LoVo (cell line): ENCODE data around the gene TMEM163.

ENCODE experiments used
- DNase-seq: peaks from one replicate; pipeline ENCODE4 v3.0.0-alpha.2; 2016; ENCODE audit warnings: low spot score

The TMEM163 gene

DNA sequence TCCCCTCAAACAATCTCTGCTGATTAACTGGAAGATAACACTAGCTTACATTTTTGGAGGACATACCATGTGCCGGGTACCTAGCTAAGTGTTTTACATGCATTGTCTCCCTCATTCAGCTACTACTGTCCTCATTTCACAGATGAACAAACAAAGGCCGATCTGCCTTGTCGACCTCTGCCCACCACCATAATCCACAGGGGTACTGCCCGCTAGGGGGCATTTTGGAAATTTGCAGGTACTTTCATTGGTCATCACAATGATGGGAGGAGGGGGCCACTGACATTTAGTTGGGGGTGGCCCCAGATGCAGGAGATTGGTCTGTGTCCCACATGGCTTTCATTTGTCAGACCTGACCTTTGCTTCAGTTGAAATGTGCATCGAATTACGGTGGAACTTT, 3.9 kb upstream of the TMEM163 start:
- DNase-seq, result no peak

DNA sequence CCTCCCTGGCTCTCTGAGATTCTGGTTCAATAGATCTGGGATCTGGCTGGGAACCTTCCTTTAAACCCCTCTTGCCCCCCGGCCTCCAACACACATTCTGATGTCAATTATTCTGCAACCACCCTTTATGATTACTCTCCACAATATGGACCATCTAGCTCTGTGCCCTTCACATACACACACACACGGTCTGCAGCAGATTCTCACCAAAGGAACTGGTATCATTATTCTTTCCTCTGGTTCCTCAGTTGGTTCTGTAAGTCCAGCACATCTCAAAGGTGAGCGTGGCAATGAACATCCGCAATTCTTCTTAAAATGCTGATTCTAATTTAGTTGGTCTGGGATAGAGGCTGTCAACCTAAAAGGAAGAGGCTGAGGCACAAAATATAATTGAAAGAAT, 2.8 kb upstream of the TMEM163 start:
- DNase-seq, result no peak

DNA sequence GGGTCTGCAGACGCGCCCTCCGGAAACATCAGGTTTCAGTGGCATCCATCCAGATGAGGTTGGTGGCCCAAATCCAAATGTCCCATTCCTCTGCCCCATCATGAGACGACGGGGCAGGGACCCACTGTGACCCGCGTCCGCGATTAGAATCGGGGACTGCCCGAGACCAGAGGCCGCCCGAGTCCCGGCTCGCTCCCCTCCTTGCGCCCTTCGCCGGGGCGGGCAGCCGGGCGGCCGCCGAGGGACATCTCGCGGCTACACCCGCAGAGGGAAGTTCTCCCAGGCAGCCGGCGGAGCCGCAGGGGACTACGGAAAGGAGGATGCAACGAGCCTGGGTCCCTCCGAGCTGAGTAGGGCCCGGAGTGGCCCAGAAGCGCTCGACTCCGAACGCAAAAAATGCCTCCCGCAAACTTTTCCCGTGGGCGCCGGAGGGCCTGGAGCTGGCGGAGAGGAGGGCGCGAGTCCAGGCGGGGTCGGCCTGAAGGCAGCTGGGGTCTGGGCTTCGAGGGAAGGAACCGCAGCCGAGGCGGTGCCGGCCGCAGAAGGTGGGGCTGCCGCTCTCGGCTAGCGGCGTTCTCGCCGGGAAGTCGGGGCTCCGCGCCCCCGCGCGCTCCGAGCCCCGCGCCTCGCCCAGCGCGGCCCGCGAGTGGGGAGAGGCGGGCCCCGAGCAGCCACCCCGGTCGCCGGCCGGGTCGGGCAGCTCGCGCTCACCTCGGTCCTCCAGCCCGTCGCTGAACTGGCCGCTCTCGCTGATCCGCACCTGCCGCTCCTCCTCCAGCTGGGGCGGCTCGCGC, 580 bp downstream of the TMEM163 start:
- no peak for DNase-seq

DNA sequence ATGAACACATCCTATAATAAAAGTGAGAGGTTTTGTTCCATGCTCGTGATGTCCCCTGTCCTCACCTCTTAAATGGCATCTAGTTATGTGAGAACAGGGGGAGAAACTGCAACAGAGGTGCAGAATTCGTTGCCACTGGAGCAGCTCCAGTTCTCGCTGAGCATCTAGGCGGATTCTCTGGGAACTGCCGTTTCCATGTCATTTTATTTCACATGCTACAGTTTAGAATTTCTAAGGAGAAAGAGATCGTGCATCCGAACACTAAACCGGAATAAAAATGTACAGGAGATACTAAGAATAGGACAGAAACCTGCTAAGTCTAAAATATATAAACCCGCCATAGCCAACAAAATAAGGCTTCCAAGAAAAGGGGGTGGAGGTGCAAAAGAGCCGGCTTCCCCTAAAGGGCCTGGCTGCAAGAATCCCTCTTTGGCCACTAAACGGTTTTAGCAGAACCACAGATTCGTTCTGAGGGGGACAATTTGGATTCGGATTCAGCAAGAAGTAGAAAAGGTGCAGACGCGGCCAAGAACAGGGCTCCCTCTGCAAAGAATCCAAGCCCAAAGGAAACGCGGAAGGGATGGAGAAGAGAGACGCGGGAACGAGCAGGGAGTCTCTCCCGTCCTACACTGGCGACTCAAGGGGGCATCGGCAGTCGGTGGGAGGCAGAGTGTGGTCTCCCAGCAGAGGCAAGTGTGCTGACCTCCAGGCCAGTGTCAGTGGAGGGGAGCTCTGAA, 1.3 kb downstream of the TMEM163 start:
- DNase-seq, result no peak

DNA sequence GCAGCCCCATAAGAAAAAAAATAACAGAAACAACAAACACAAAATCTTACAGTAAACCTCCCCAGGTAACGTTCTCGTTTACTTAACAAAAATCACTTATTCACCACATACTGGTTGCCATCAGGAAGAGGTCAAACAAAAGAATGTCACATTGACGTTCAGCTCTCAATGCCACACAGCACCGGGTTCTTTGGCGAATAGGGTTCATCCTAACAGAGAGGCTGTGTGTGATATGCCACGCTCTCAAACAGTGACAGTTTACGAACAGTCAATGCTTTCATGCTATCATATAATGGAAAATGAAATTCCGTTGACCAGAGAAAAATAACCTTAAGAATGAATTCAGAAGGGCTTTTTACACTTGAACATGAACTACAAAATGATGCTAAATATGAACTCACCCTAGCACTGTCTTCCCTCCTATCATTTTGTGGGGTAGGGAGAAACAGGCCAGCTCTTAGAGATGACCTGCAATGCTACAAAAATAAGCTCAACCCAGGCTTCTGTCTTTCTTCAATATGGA, 2.0 kb downstream of the TMEM163 start:
- no peak for DNase-seq

DNA sequence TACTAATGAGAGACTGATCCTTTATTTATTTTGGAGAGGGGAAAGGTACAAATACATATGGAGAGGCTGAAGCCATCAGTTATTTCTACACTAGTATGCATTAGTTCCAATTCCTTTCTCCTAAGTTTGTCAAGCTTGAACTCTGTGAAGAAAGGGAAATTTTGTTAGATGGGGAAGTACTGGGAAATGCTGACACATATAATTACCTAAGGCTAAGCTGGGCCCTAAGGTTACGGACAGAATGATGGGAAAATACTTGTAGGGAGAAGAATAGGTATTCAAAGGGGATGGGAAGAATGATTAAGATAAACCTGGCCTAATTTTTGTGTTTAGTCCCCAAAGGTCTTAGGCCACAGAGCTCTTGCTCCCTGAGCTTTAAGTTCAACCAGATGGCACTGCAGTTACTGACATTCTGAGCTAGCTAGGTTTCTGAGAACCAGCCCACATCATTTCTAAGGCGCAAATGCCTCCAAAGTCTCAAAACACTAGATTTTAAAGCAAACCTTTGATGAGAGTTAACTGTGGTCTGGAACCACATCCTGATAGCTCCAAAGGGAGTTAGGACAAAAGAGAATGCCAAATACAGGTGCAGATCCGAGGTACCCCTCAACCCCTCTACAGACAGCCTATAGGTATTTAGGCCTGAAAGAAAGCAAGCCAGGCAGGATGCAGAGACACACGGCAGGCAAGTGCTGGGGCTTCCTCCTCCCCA, 2.7 kb downstream of the TMEM163 start:
- DNase-seq, result no peak

DNA sequence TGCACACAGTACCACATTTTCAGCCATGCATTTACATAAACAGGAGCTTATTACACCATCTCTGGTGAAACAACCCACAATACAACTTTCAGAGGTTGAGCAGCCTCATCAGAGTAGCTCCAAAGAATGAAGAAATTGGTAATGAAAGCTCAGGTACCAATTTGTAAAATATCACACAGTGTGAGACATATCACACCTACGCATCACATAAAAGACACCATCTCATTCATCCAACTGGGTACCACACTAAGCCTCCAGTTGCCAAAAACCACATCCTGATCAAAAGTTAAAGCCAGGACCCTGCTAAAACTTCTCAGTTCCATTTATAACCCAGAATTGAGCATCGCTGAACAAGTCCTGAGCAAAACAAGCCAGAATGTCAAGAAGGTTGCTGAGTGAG, 4.6 kb downstream of the TMEM163 start:
- DNase-seq, result no peak

DNA sequence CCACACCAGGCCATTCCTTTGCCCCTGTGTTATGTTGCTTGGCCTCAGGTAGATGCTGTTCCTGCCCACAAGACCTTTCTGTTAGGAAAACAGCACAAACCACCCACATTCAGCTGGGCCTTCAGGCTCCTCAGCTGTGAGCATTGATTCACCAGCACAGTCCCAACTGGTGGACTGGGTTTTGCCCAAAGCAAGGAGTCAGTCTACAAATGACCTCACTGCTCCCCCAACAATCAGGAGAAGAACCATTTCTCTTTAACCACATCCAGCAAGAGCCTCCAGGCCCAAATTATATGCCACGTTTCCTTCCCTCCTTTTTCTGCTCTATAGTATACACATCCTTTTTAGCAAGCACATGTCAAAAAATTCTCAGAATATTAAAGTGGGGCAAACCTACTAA, 5.2 kb downstream of the TMEM163 start:
- DNase-seq, result no peak

DNA sequence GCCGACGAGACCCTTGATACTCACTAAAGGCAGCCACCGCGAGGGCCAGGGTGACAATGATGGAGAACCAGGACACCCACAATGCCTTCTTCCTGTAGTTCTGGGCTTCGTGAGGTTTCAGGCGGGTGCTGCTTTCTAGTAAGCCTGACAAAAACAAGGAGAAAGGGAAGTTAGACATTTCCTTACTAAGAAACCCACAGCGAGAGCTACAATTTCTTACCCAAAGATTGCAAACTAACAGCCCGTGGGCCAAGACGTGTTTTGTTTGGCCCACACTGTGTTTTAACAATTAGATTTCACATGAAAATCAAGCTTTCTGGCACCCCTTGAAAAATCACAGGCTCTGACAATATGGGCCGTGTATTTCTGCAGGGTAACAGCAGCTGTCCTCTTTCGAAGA, 5.6 kb downstream of the TMEM163 start:
- no peak for DNase-seq

DNA sequence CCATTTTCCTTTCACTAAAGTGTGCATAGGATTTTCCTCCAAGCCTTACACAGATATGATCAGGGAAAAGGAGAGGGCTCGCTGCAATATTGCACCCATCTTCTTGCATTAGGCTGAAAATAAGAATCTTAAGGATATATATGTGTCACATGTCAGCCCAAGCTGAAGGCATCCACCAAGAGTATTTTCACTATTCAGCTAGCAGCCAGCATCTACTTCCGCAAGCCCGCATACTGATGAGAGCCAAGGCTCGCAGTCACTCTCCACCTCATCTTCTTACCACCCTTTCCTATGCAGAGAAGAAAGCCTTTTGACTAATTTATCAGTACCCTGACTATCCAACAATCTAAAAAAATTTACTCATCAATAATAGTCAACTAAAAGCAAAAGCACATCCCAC, 6.1 kb downstream of the TMEM163 start:
- no peak for DNase-seq

DNA sequence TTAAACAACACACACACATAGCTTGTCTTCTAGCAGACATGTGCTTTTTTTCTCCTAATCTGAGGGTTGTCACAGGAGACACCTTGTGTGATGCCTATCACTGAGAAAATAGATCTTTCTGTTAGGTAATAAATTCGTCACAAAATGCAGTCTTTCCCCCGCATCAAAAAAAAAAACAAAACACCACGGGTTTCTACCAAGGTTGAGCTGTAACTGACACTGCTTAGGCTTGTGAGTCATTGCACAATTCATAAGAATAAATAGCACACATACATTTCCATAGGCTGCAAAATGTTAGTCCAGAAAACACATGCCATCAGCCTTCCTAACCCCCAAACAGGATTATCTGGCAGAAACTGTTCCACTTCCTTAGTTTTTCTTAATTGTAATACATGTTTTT, 6.5 kb downstream of the TMEM163 start:
- DNase-seq, result no peak

DNA sequence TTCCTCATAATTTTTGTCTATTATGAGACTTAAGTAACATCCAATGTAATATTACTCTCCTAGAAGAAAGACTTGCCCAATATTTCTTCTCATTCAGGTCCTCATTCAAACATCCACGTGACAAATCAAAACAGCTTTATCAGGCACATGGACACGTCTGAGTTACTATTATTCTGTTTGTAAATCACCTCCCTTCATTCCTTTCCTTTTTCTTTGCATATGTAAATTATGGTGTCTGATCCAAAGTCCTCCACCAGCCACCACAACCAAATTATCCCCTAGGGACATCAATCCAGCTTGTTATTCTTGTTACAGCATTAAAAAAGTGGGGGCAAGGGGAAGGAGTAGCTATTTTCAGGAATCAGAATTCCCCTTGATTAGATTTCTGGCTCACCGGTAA, 7.1 kb downstream of the TMEM163 start:
- no peak for DNase-seq

DNA sequence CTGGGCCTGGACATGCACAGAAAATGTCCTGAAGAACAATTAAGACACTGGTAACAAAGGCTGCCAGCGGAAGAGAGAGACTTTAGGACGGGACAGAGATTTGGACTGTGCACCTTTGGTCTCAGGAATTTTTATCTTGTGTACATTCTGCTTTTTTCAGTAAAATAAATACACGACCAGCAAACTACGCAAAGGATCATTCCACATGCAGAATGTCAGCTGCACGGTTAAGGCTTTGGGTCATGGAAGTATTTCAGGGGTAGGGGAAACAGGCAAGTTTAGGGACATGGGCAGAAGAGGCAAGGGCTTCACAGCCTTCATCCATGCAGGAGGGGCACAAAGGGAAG, 11.5 kb downstream of the TMEM163 start:
- no peak for DNase-seq

DNA sequence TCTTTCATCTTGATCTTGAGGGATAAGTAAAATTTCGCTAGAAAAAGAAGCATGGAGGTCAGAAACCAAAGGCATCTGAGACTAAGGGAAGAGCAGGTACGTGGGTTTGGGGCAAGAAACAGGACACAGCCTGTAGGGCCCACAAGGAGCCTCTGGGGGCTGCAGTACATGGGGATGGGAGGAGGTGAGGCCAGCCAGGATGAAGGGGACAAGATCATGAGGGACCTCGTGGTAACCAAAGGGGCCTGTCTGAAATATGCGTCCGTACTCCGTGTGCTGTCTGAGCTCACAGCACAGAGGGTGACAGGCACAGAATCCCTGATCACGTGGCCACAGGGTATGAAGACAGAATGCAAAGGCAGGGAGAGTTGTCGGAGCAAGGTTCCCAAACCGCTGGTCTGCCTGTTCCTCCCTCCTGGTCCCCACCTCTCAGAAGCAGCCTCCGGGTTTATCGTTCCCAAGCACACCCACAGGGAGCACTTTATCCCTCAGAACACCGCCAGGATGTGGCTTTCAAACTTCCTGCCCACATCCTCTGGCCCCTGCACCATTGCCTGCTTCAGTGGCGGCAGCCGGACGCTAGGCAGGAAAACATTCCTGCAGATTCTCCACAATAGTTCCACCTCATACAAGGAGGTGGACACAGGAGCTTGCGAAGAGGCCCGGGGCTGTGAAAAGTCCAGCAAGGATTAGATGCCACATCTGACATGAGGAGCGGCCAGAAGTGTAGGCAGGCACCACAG, 12.0 kb downstream of the TMEM163 start:
- no peak for DNase-seq

DNA sequence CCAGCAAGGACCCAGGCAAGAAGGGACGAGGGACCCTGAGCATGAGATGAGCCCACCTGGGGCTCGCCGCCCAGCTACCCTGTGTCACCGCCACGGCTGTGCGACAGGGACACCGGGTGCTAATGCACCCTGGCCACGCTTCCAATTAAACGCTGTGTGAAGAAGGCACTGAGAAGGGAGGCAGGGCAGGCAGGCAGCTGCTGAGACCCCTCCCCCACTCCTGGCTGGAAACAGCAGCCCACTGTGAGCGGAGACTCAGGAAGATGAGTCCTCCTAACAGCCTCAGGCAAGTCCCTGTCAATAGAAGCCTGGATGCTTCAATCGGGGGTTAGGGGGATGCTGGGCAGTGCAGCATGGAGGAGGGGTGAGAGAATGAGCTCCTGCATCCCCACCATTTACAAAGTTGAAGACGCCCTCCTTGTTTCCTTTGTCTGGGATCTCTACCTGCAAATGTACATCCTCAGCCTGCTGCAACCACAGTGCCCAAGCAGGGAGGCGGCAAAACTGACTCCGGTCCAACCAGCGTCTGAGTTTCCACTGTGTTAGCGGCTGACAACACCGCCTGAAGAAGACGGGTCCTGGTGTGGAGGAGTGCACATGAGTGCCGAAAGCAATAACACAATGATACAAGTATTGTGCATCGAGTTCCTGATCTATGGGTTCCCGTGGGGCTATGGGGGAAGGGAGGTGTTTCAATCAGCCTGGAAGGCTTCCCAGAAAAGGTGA, 12.8 kb downstream of the TMEM163 start:
- DNase-seq, result no peak

DNA sequence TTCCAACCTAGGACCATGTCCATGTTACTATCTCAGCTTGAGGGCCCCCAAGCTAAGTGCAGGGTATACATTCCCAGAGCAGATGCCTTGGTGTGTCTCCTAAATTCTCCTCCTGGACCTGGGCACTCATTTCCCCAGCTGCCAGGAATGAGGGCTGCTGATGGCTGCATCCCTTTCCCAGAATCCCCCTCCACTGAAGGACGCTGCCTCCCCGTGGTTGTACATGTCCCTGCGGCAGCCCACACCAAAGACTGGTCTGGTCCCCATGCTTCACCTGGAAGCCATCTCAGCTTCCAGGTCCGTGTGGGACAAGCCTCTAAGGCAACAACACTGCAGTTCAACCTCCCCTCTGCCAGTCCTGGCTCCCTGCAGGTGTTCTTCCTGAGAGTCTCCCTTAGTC, 14.6 kb downstream of the TMEM163 start:
- no peak for DNase-seq

DNA sequence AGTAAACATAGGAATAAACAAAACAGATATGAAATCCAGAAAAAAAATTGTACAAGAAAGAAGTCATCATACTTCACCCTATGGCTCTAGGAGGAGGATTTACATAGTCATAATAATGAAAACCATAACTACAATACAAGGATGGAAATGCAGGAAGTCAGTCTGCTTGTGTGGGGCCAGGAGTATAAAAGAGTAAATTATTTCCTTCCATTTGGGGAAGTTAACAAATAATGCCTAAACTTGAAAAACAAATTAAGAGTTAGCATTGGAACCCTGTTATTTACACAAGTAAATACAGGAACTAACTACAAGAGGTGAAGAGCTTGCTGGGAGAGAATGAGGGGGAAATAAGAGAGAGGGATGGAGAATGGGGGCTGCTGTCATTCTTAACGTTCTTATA, 15.4 kb downstream of the TMEM163 start:
- no peak for DNase-seq

DNA sequence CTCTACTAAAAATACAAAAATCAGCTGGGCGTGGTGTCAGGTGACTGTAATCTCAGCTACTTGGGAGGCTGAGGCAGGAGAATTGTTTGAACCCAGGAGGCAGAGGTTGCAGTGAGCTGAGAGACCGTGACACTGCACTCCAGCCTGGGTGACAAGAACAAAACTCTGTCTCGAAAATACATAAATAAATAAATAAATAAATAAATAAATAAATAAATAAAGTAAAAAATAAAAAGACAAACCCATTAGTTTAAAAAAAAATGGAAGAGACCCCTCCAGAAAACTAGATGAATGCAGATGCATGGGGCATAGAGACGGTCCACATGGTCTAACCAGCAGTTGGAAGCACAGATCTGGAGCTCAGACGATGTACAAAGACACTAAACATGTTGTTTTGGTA, 18.1 kb downstream of the TMEM163 start:
- no peak for DNase-seq

DNA sequence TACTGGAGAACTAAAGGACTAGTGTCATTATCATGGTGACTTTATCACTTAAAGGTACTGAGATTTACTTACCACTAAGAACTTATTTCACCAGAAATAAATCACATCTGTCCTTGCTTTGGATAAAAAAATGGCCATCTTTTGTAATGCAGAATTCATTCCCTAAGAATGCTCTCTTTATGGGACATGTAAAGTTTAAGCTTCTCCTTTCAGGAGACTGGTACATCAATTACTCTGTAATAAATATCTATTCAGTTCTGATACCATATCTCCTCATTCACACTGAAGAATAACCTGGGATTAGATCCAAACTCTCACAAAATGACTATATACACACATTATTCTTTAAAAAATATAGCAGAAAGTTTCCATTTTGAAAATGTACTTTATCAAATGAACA, 24.4 kb downstream of the TMEM163 start:
- DNase-seq, result no peak

DNA sequence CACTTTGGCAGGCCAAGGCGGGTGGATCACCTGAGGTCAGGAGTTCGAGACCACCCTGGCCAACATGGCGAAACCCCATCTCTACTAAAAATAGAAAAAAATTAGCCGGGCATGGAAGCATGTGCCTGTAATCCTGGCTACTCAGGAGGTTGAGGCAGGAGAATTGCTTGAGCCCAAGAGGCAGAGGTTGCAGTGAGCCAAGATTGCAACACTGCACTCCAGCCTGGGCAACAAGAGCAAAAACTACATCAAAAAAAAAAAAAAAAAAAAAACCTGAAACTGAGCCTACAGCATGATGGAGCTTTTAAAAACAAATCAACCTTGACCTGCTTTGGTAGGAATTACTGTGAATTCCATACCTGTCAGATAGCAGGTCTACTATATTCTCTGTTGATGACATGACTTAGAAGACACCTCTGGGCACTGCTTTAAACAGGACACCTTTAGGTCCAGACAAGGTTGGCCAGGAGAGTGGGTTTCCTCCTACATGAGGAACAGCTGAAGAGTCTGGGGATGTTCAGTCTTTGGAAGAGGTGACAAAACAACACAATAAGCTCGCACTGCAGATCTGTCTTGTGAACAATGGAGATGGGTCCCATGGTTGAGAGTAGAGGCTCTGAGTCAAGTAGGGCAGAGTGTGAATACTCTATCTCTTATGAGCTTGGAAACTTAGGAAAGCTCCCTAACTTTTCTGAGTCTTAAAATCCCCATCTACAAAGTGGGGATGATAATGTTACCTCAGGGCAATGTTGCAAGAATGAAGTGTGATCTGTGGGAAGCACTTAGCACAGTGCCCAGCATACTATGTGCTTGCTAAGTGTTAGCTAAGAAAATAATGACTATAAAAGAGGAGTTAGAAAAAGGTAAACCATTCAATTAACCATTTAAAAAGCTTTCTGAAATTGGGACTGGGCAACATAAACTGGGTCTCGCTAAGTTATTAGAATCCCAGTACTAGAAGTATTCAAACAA, 25.2 kb downstream of the TMEM163 start:
- no peak for DNase-seq
